Suprapubic skin (tissue), 4 donors: ENCODE measurements around the gene PPP2R2D. TPM values are rescaled to one million over a fixed set of nuclear protein-coding genes. Genes with fewer than 3 reads are reported as not detected.

Source experiments
- DNase-seq, 2 donors: peaks; one replicate each; pipeline ENCODE4 v3.0.0-alpha.2; 2019; ENCODE audit warnings: low spot score in 2 of 2
- H3K27ac ChIP-seq: fragments of 200-600 bp; sonication (generic); one replicate; pipeline ENCODE4 v1.5.1; 2019
- H3K27me3 ChIP-seq: fragments of 200-600 bp; sonication (generic); one replicate; pipeline ENCODE4 v1.5.1; 2019
- H3K36me3 ChIP-seq: fragments of 200-600 bp; sonication (generic); one replicate; pipeline ENCODE4 v1.5.1; 2019
- H3K4me1 ChIP-seq: fragments of 200-600 bp; sonication (generic); one replicate; pipeline ENCODE4 v1.5.1; 2019
- H3K4me3 ChIP-seq: fragments of 200-600 bp; sonication (generic); one replicate; pipeline ENCODE4 v1.5.1; 2019; ENCODE audit warnings: mild to moderate bottlenecking
- H3K9me3 ChIP-seq: fragments of 200-600 bp; sonication (generic); one replicate; pipeline ENCODE4 v1.5.1; 2019
- CTCF ChIP-seq, 2 donors: fragments of 200-600 bp in 1 of 2; fragments of 450-650 bp in 1 of 2; sonication (generic) in 1 of 2; IDR thresholded peaks; one replicate each; pipeline ENCODE4 v1.5.1; 2016 to 2019; ENCODE audit warnings: antibody characterized with exemption in 2 of 2, mild to moderate bottlenecking in 1 of 2, moderate library complexity in 1 of 2
- EP300 ChIP-seq: sonication (generic); formaldehyde crosslinking; IDR thresholded peaks from one replicate; pipeline ENCODE4 v1.6.1; 2017; ENCODE audit warnings: antibody characterized with exemption
- POLR2A ChIP-seq, 2 donors: fragments of 450-650 bp; IDR thresholded peaks; one replicate each; pipeline ENCODE4 v1.6.1; 2017; ENCODE audit warnings: antibody characterized with exemption in 2 of 2, mild to moderate bottlenecking in 2 of 2, moderate library complexity in 2 of 2
- POLR2AphosphoS5 ChIP-seq, 3 donors: sonication (generic); formaldehyde crosslinking; IDR thresholded peaks; one replicate each; pipeline ENCODE4 v1.6.1; 2017; ENCODE audit warnings: antibody characterized with exemption in 3 of 3
- WGBS: methylation state at CpG from one replicate; pipeline ENCODE4 v1.1.5; 2018; 5-methylcytosine and 5-hydroxymethylcytosine counted together
- total RNA-seq, 4 donors: library from RNA; depleted of rRNA; stranded (reverse); fragments of >200 nt; gene quantifications; one replicate each; pipeline ENCODE4 v1.1.0, GENCODE V29; 2016

Gene PPP2R2D
- total RNA-seq, 4 donors from 2014 or later: 22.6 to 67.2 (median 30.1) TPM

GRCh38 chr10:131889755-131890154 lies 11.1 kb upstream of the PPP2R2D start:
- WGBS: 95% methylated on average over 9 of the region's 9 CpGs
- H3K4me3 ChIP-seq: no peak overlapping the region
- TF ChIP-seq POLR2A (IDR thresholded peaks at IDR 0.05) (no peak), CTCF (IDR thresholded peaks at IDR 0.05) (no peak)
- H3K36me3 ChIP-seq: no peaks in the 10 kb centered on the region
- H3K27me3 ChIP-seq: peaks cover 30% of the 10 kb centered on the region
- no peak overlapping the region for H3K27ac ChIP-seq
- DNase-seq: no peak
- H3K9me3 ChIP-seq: no peaks in the 10 kb centered on the region
- H3K4me1 ChIP-seq: peaks cover 6% of the 10 kb centered on the region

- H3K27me3 ChIP-seq: peaks cover 32% of the 10 kb centered on the region
- TF ChIP-seq EP300 (no peak), POLR2AphosphoS5 (IDR thresholded peaks at IDR 0.05) (no peak)
- no peaks in the 10 kb centered on the region for H3K36me3 ChIP-seq
- 85% methylated on average over 9 of the region's 11 CpGs for WGBS
- H3K4me1 ChIP-seq: peaks cover 2% of the 10 kb centered on the region
- H3K9me3 ChIP-seq: no peaks in the 10 kb centered on the region
- DNase-seq: no peak
- no peak overlapping the region for H3K27ac ChIP-seq
- H3K4me3 ChIP-seq: no peak overlapping the region
Measured at GRCh38 chr10:131890276-131891195, 10.3 kb upstream of the PPP2R2D start.

- Histone ChIP-seq H3K4me3 (no peak overlapping the region), H3K27me3 (peaks cover 29% of the 10 kb centered on the region), H3K36me3 (no peaks in the 10 kb centered on the region), H3K27ac (no peak overlapping the region), H3K9me3 (no peaks in the 10 kb centered on the region), H3K4me1 (no peaks in the 10 kb centered on the region)
- TF ChIP-seq CTCF (IDR thresholded peaks at IDR 0.05) (no peak), EP300 (no peak), POLR2A (IDR thresholded peaks at IDR 0.05) (no peak), POLR2AphosphoS5 (IDR thresholded peaks at IDR 0.05) (no peak)
- 68% methylated on average over 9 of the region's 24 CpGs for WGBS
- no peak for DNase-seq
Measured at GRCh38 chr10:131891196-131891928, 9.4 kb upstream of the PPP2R2D start.

- DNase-seq: no peak
- Histone ChIP-seq H3K27ac (no peak overlapping the region), H3K27me3 (peaks cover 28% of the 10 kb centered on the region), H3K4me3 (no peak overlapping the region), H3K9me3 (no peaks in the 10 kb centered on the region), H3K4me1 (no peaks in the 10 kb centered on the region), H3K36me3 (no peaks in the 10 kb centered on the region)
- no peak for TF ChIP-seq POLR2AphosphoS5 (IDR thresholded peaks at IDR 0.05)
- TF ChIP-seq POLR2A (IDR thresholded peaks at IDR 0.05): no peak
- no peak for TF ChIP-seq CTCF (IDR thresholded peaks at IDR 0.05)
- TF ChIP-seq EP300: no peak
- WGBS: 84% methylated on average over 26 of the region's 28 CpGs
Measured at GRCh38 chr10:131891929-131892805, 8.6 kb upstream of the PPP2R2D start.

- H3K36me3 ChIP-seq: no peaks in the 10 kb centered on the region
- no peak overlapping the region for H3K27ac ChIP-seq
- no peaks in the 10 kb centered on the region for H3K9me3 ChIP-seq
- no peak for DNase-seq
- no peak overlapping the region for H3K4me3 ChIP-seq
- peaks cover 28% of the 10 kb centered on the region for H3K27me3 ChIP-seq
- no peaks in the 10 kb centered on the region for H3K4me1 ChIP-seq
- no peak for TF ChIP-seq CTCF (IDR thresholded peaks at IDR 0.05)
- no peak for TF ChIP-seq POLR2A (IDR thresholded peaks at IDR 0.05)
- TF ChIP-seq POLR2AphosphoS5 (IDR thresholded peaks at IDR 0.05): no peak
- TF ChIP-seq EP300: no peak
- 86% methylated on average over 27 of the region's 27 CpGs for WGBS
Measured at GRCh38 chr10:131892806-131893675, 7.8 kb upstream of the PPP2R2D start.
